A549 (cell line): Measurements from ENCODE around the gene BCORL1.

ENCODE experiments used
- KDM1A ChIP-seq: fragments of 200-600 bp; sonication (generic); IDR thresholded peaks from 2 replicates; pipeline ENCODE4 v1.6.1; 2016; ENCODE audit warnings: low read depth, mild to moderate bottlenecking
- MYC ChIP-seq: IDR thresholded peaks from 2 replicates; pipeline ENCODE4 v1.6.1; 2012; ENCODE audit warnings: mild to moderate bottlenecking, inconsistent platforms, low read length, improper control_type of control experiment, borderline replicate concordance
- REST ChIP-seq: fragments of 200-600 bp; sonication (generic); IDR thresholded peaks from 2 replicates; pipeline ENCODE4 v1.6.1; 2016; ENCODE audit warnings: antibody characterized with exemption, mild to moderate bottlenecking, moderate library complexity
- SMC3 ChIP-seq: fragments of >200 bp; sonication (Bioruptor Twin); formaldehyde crosslinking; IDR thresholded peaks from 3 replicates; pipeline ENCODE4 v1.6.1; 2018; ENCODE audit warnings: inconsistent platforms
- TP53 ChIP-seq: fragments of 250-450 bp; sonication (Bioruptor Pico); IDR thresholded peaks from 2 replicates; pipeline ENCODE4 v1.5.0; 2021; ENCODE audit warnings: mild to moderate bottlenecking, moderate library complexity

GRCh38 chrX:129979207-129979920 is 3.1 kb upstream of the BCORL1 start:
- TF ChIP-seq SMC3 = no peak
- TF ChIP-seq TP53 (CRISPR knock-in tag) = no peak
- no peak for TF ChIP-seq REST
- TF ChIP-seq KDM1A = no peak
- TF ChIP-seq MYC = no peak
